Smooth muscle cell (in vitro differentiated cells): ENCODE results near the gene TMEM14C. TPM values are rescaled to one million over a fixed set of nuclear protein-coding genes. Genes with fewer than 3 reads are reported as not detected.

Experiments
- DNase-seq: peaks from one replicate; lab custom pipeline; 2025; ENCODE audit not compliant: unreplicated experiment; lab: John Stamatoyannopoulos, UW
- H2AFZ ChIP-seq: fragments of 200-600 bp; sonication (generic); 2 replicates; pipeline ENCODE4 v1.6.0; 2016; ENCODE audit warnings: antibody characterized with exemption, low read depth, mild to moderate bottlenecking
- H3F3A ChIP-seq: fragments of 200-600 bp; sonication (generic); 2 replicates; pipeline ENCODE4 v1.6.0; 2017; ENCODE audit warnings: antibody characterized with exemption, low read depth
- H3K27ac ChIP-seq: fragments of 200-600 bp; sonication (generic); 2 replicates; pipeline ENCODE4 v1.5.1; 2016; ENCODE audit warnings: low read depth, mild to moderate bottlenecking
- H3K27me3 ChIP-seq: fragments of 200-600 bp; sonication (generic); 2 replicates; pipeline ENCODE4 v1.6.1; 2016; ENCODE audit warnings: low read depth, mild to moderate bottlenecking
- H3K36me3 ChIP-seq: fragments of 200-600 bp; sonication (generic); 2 replicates; pipeline ENCODE4 v1.5.1; 2016; ENCODE audit warnings: low read depth
- H3K4me1 ChIP-seq: fragments of 200-600 bp; sonication (generic); 2 replicates; pipeline ENCODE4 v1.5.1; 2016; ENCODE audit warnings: low read depth
- H3K4me2 ChIP-seq: fragments of 200-600 bp; sonication (generic); 2 replicates; pipeline ENCODE4 v1.6.0; 2016; ENCODE audit warnings: mild to moderate bottlenecking
- H3K4me3 ChIP-seq: fragments of 200-600 bp; sonication (generic); 2 replicates; pipeline ENCODE4 v1.5.1; 2016; ENCODE audit warnings: mild to moderate bottlenecking
- H3K79me2 ChIP-seq: fragments of 200-600 bp; sonication (generic); 2 replicates; pipeline ENCODE4 v1.6.0; 2016; ENCODE audit warnings: low read depth, mild to moderate bottlenecking
- H3K9ac ChIP-seq: fragments of 200-600 bp; sonication (generic); 2 replicates; pipeline ENCODE4 v1.6.0; 2016; ENCODE audit warnings: low read depth
- H3K9me3 ChIP-seq: fragments of 200-600 bp; sonication (generic); replicated peaks from 2 replicates; pipeline ENCODE4 v1.5.1; 2016; ENCODE audit warnings: low read depth
- H4K20me1 ChIP-seq: fragments of 200-600 bp; sonication (generic); 2 replicates; pipeline ENCODE4 v1.6.0; 2016; ENCODE audit warnings: low read depth
- CTCF ChIP-seq: fragments of 200-600 bp; sonication (generic); IDR thresholded peaks from 2 replicates; pipeline ENCODE4 v1.5.1; 2017; ENCODE audit warnings: borderline replicate concordance, mild to moderate bottlenecking, antibody characterized with exemption; ENCODE audit not compliant: insufficient read depth, poor library complexity, severe bottlenecking
- WGBS: methylation state at CpG from one replicate; pipeline ENCODE4 v1.1.7; 2016; ENCODE audit warnings: low lambda C conversion rate; 5-methylcytosine and 5-hydroxymethylcytosine counted together
- polyA plus RNA-seq: library from polyadenylated mRNA; unstranded; fragments of >200 nt; fragmentation: Nextera tagmentation; extraction: Ambion mirVana; gene quantifications from 2 replicates; pipeline ENCODE4 v1.2.1, GENCODE V29; 2016
- total RNA-seq: library from RNA; depleted of rRNA; stranded (reverse); fragments of >200 nt; gene quantifications from 2 replicates; pipeline ENCODE4 v1.2.3, GENCODE V29; 2014

TMEM14C gene
- total and polyA plus RNA-seq, 2 experiments from 2014 or later = 180 TPM

GRCh38 chr6:10756085-10756484 lies 33.2 kb downstream of the TMEM14C start:
- Histone ChIP-seq H2AFZ (no peak overlapping the region), H3K27ac (no peak overlapping the region), H3K9ac (no peak overlapping the region), H3K4me1 (no peaks in the 10 kb centered on the region), H3F3A (no peaks in the 10 kb centered on the region), H4K20me1 (peaks cover 22% of the 10 kb centered on the region), H3K36me3 (peaks cover 16% of the 10 kb centered on the region), H3K79me2 (peaks cover 15% of the 10 kb centered on the region), H3K27me3 (no peaks in the 10 kb centered on the region), H3K4me3 (no peak overlapping the region), H3K4me2 (no peak overlapping the region), H3K9me3 (no peaks in the 10 kb centered on the region)
- WGBS = 97% methylated on average over 1 of the region's 1 CpG
- TF ChIP-seq CTCF = no peak
- no peak for DNase-seq

GRCh38 chr6:10759312-10759839 lies 36.5 kb downstream of the TMEM14C start:
- no peak overlapping the region for H3K9ac ChIP-seq
- 58% methylated on average over 3 of the region's 3 CpGs for WGBS

GRCh38 chr6:10759884-10760329 lies 37.0 kb downstream of the TMEM14C start:
- no peak for DNase-seq
- Histone ChIP-seq H3K36me3 (peaks cover 16% of the 10 kb centered on the region), H3K27me3 (no peaks in the 10 kb centered on the region), H2AFZ (no peak overlapping the region), H3F3A (no peaks in the 10 kb centered on the region), H3K4me1 (no peaks in the 10 kb centered on the region), H3K4me3 (no peak overlapping the region), H3K27ac (peak overlapping the region; percentile 40), H3K9ac (no peak overlapping the region), H3K4me2 (no peak overlapping the region), H4K20me1 (peaks cover 15% of the 10 kb centered on the region), H3K79me2 (peaks cover 3% of the 10 kb centered on the region), H3K9me3 (no peaks in the 10 kb centered on the region)
- 89% methylated on average over 6 of the region's 6 CpGs for WGBS
- TF ChIP-seq CTCF = no peak

More at GRCh38 chr6:10759312-10759839, 36.5 kb downstream of the TMEM14C start:
- Histone ChIP-seq H3F3A (no peaks in the 10 kb centered on the region), H3K9me3 (no peaks in the 10 kb centered on the region), H3K36me3 (peaks cover 16% of the 10 kb centered on the region), H3K4me1 (no peaks in the 10 kb centered on the region), H4K20me1 (peaks cover 20% of the 10 kb centered on the region), H2AFZ (no peak overlapping the region), H3K27ac (peak overlapping the region; percentile 57), H3K4me3 (no peak overlapping the region), H3K4me2 (no peak overlapping the region), H3K79me2 (peaks cover 6% of the 10 kb centered on the region), H3K27me3 (no peaks in the 10 kb centered on the region)
- peak; percentile 48 for TF ChIP-seq CTCF
- no peak for DNase-seq

GRCh38 chr6:10763006-10763405 lies 40.1 kb downstream of the TMEM14C start:
- Histone ChIP-seq H3K4me2 (no peak overlapping the region), H3K4me3 (no peak overlapping the region), H3K4me1 (no peaks in the 10 kb centered on the region), H3K27ac (no peak overlapping the region), H3K9ac (no peak overlapping the region), H3K9me3 (no peaks in the 10 kb centered on the region), H3K36me3 (no peaks in the 10 kb centered on the region), H2AFZ (no peak overlapping the region), H3F3A (no peaks in the 10 kb centered on the region), H3K79me2 (no peaks in the 10 kb centered on the region), H3K27me3 (no peaks in the 10 kb centered on the region), H4K20me1 (peaks cover 4% of the 10 kb centered on the region)
- no peak for DNase-seq
- TF ChIP-seq CTCF = no peak
- WGBS = 85% methylated on average over 2 of the region's 2 CpGs
